K562 (cell line): ENCODE measurements around the gene INPP4B. TPM values are rescaled to one million over a fixed set of nuclear protein-coding genes. Genes with fewer than 3 reads are reported as not detected.

Experiments used
- ATAC-seq: fragments of 200-7000 bp; cut with Tn5 transposase; 3 replicates; pipeline ENCODE4 v1.9.1; 2020; ENCODE audit warnings: moderate library complexity
- BruUV-seq: library from RNA; stranded (reverse); fragments of 400-500 nt; replicated peaks from 2 replicates; lab custom pipeline; 2021; lab: Mats Ljungman, UMichigan
- CTCF ChIA-PET: fragments of 300-600 bp; formaldehyde crosslinking; extraction: SDS; loops from one replicate; lab custom pipeline; 2021; ENCODE audit warnings: low intra/inter-chr PET ratio; lab: Yijun Ruan, JAX
- POLR2A ChIA-PET: fragments of 300-600, 350-650 bp; sonication (Branson Sonifier 250); formaldehyde crosslinking; extraction: SDS; loops from one replicate; lab custom pipeline; 2021; ENCODE audit warnings: antibody characterized with exemption, inconsistent platforms; lab: Yijun Ruan, JAX
- DNase-seq, 4 experiments: peaks; one replicate each; pipeline versions ENCODE4 v3.0.0 to v3.0.0-alpha.2; 2011 to 2018; ENCODE audit warnings: low spot score in 3 of 4, mixed read lengths in 3 of 4; ENCODE audit errors: extremely low read depth in 1 of 4
- FAIRE-seq: peaks from 2 replicates; lab custom pipeline; 2011; peaks lifted over from hg19 to GRCh38; lab: Jason Lieb, UNC
- H2AFZ ChIP-seq: 2 replicates; pipeline ENCODE4 v1.6.0; 2011; ENCODE audit warnings: low read depth, low read length, control low read depth, inconsistent platforms
- H3K27ac ChIP-seq: fragments of 200-600 bp; 3 replicates; pipeline ENCODE4 v1.8.0; 2011; ENCODE audit warnings: low read depth, mild to moderate bottlenecking, control low read depth, inconsistent platforms, low read length, moderate library complexity, mixed read lengths; ENCODE audit errors: extremely low read depth
- H3K27me3 ChIP-seq, 2 experiments: fragments of 300-600 bp in 1 of 2; 2 replicates in 1 of 2; 3 replicates in 1 of 2; pipeline versions ENCODE4 v1.6.0 to v1.8.0; 2011; ENCODE audit warnings: inconsistent platforms in 2 of 2, low read length in 2 of 2, mild to moderate bottlenecking in 1 of 2, mixed read lengths in 1 of 2, moderate library complexity in 1 of 2; ENCODE audit not compliant: control insufficient read depth in 2 of 2, insufficient read depth in 2 of 2
- H3K36me3 ChIP-seq: fragments of 300-600 bp; 3 replicates; pipeline ENCODE4 v1.8.0; 2011; ENCODE audit warnings: mild to moderate bottlenecking, low read length, inconsistent platforms; ENCODE audit not compliant: control insufficient read depth, insufficient read depth
- H3K4me1 ChIP-seq, 2 experiments: fragments of 200-600 bp in 1 of 2; replicated peaks in 1 of 2; 2 replicates in 1 of 2; 3 replicates in 1 of 2; pipeline versions ENCODE4 v1.5.1 to v1.8.0; 2011; ENCODE audit warnings: inconsistent platforms in 2 of 2, low read length in 2 of 2, mild to moderate bottlenecking in 1 of 2, mixed read lengths in 1 of 2, moderate library complexity in 1 of 2; ENCODE audit not compliant: control insufficient read depth in 2 of 2, insufficient read depth in 2 of 2
- H3K4me2 ChIP-seq: 2 replicates; pipeline ENCODE4 v1.6.1; 2011; ENCODE audit warnings: low read length, control low read depth, inconsistent platforms, mixed read lengths; ENCODE audit not compliant: insufficient read depth
- H3K4me3 ChIP-seq: fragments of 200-600 bp; sonication (generic), shearing (Covaris generic); 2 replicates; pipeline ENCODE4 v1.5.1; 2016; ENCODE audit warnings: control low read depth, inconsistent platforms
- H3K79me2 ChIP-seq: fragments of 200-600 bp; 3 replicates; pipeline ENCODE4 v1.8.0; 2011; ENCODE audit warnings: low read length, inconsistent platforms; ENCODE audit not compliant: control insufficient read depth, insufficient read depth
- H3K9ac ChIP-seq, 2 experiments: 2 replicates each; pipeline versions ENCODE4 v1.6.0 to v1.6.1; 2011; ENCODE audit warnings: low read depth in 2 of 2, low read length in 2 of 2, control low read depth in 1 of 2, inconsistent platforms in 1 of 2, mild to moderate bottlenecking in 1 of 2, mixed read lengths in 1 of 2; ENCODE audit not compliant: insufficient read depth in 1 of 2
- H3K9me1 ChIP-seq: one replicate; pipeline ENCODE4 v1.6.0; 2011; ENCODE audit warnings: inconsistent platforms, mild to moderate bottlenecking, low read length, moderate library complexity; ENCODE audit not compliant: control insufficient read depth, insufficient read depth
- H3K9me3 ChIP-seq: replicated peaks from 2 replicates; pipeline ENCODE4 v1.5.1; 2011; ENCODE audit warnings: low read depth, low read length, inconsistent platforms; ENCODE audit not compliant: control insufficient read depth, insufficient read depth
- H4K20me1 ChIP-seq: replicated peaks from 2 replicates; pipeline ENCODE4 v1.6.1; 2011; ENCODE audit warnings: low read length, inconsistent platforms, mixed read lengths; ENCODE audit not compliant: control insufficient read depth, insufficient read depth
- CBX2 ChIP-seq: fragments of 200-600 bp; sonication (generic); IDR thresholded peaks from one replicate; pipeline ENCODE4 v1.6.1; 2012; ENCODE audit warnings: mild to moderate bottlenecking, low read length, inconsistent platforms; ENCODE audit not compliant: insufficient read depth, poor library complexity, severe bottlenecking
- DACH1 ChIP-seq: fragments of 450-650 bp; IDR thresholded peaks from 2 replicates; pipeline ENCODE4 v1.6.1; 2018; ENCODE audit not compliant: partially characterized antibody
- GABPB1 ChIP-seq: sonication (generic); formaldehyde crosslinking; IDR thresholded peaks from 2 replicates; pipeline ENCODE4 v1.8.0; 2022; ENCODE audit warnings: mild to moderate bottlenecking, missing genetic modification reagents
- HSF4 ChIP-seq: fragments of 250-450 bp; sonication (Bioruptor Pico); IDR thresholded peaks from 2 replicates; pipeline ENCODE4 v2.1.2; 2022; ENCODE audit warnings: mild to moderate bottlenecking, moderate library complexity, borderline replicate concordance
- KLF13 ChIP-seq: fragments of 450-650 bp; IDR thresholded peaks from 2 replicates; pipeline ENCODE4 v1.6.1; 2016; ENCODE audit warnings: missing genetic modification characterization, low read depth, mild to moderate bottlenecking, missing compliant biosample characterization, moderate library complexity, borderline replicate concordance
- MAFF ChIP-seq: IDR thresholded peaks from 2 replicates; pipeline ENCODE4 v1.6.1; 2012; ENCODE audit warnings: low read length, improper control_type of control experiment
- MAFG ChIP-seq: fragments of 450-650 bp; conservative IDR thresholded peaks from 2 replicates; pipeline ENCODE4 v1.6.1; 2016; ENCODE audit warnings: missing genetic modification characterization, missing compliant biosample characterization
- ZFX ChIP-seq: sonication (generic); formaldehyde crosslinking; IDR thresholded peaks from 2 replicates; pipeline ENCODE4 v1.8.0; 2022; ENCODE audit warnings: mild to moderate bottlenecking, missing genetic modification reagents, moderate library complexity
- ZNF263 ChIP-seq: sonication (generic); formaldehyde crosslinking; IDR thresholded peaks from 2 replicates; pipeline ENCODE4 v1.8.0; 2022; ENCODE audit warnings: mild to moderate bottlenecking, missing genetic modification reagents, borderline replicate concordance
- ZNF316 ChIP-seq: fragments of 450-650 bp; IDR thresholded peaks from 2 replicates; pipeline ENCODE4 v1.6.1; 2016
- ZNF384 ChIP-seq: IDR thresholded peaks from 2 replicates; pipeline ENCODE4 v1.6.1; 2012; ENCODE audit warnings: low read depth, low read length, improper control_type of control experiment
- ZNF445 ChIP-seq: fragments of 250-450 bp; sonication (Bioruptor Pico); IDR thresholded peaks from 2 replicates; pipeline ENCODE4 v1.4.0; 2020; ENCODE audit warnings: low read depth, mild to moderate bottlenecking, moderate library complexity
- WGBS: fragments of 100-300 bp; shearing (Covaris generic); methylation state at CpG from one replicate; pipeline ENCODE4 v1.1.6; 2016; ENCODE audit warnings: low coverage, mixed read lengths; ENCODE audit not compliant: insufficient coverage; ENCODE audit errors: missing lambda C conversion rate; 5-methylcytosine and 5-hydroxymethylcytosine counted together
- in situ Hi-C: fragments of 300-500 bp; cut with MboI; formaldehyde crosslinking; loops from 4 replicates; pipeline ENCODE4 v1.15.0; 2018; ENCODE audit warnings: inconsistent platforms, mixed read lengths
- intact Hi-C: fragments of 100-400 bp; cut with micrococcal nuclease; formaldehyde crosslinking; loops from 2 replicates; pipeline ENCODE4 v1.14.2; 2022
- polyA plus RNA-seq, 8 experiments: library from polyadenylated mRNA; depleted of rRNA in 4 of 8; stranded (reverse) in 5 of 8; unstranded in 3 of 8; fragments of >200 nt; fragmentation: Nextera tagmentation in 2 of 8; fragmentation: Illumina TruSeq in 1 of 8; extraction: Ambion mirVana in 2 of 8; extraction: Trizol in 1 of 8; gene quantifications; 2 replicates each; pipeline versions ENCODE4 v1.2.1 to v1.2.3, GENCODE V29; 2011 to 2014; ENCODE audit warnings: inconsistent platforms in 1 of 8, missing spikeins in 1 of 8
- total RNA-seq, 7 experiments: library from RNA; depleted of rRNA in 6 of 7; stranded (reverse); fragments of >200 nt in 6 of 7; fragmentation: Illumina TruSeq in 2 of 7; extraction: Trizol in 2 of 7; gene quantifications; 2 replicates each; pipeline versions ENCODE4 v1.2.1 to v1.2.3, GENCODE V29; 2011 to 2021; ENCODE audit warnings: low replicate concordance in 1 of 7
- TF ChIP-seq, protein P1 (sequence below): sonication (generic); formaldehyde crosslinking; IDR thresholded peaks from 2 replicates; pipeline ENCODE4 v1.8.0; 2022; ENCODE audit warnings: mild to moderate bottlenecking, missing genetic modification reagents

The INPP4B gene
- total and polyA plus RNA-seq, 9 of the 15 experiments (the other 6 are each of a cell fraction or from before 2014, with no cell fraction given), result 0.04 to 0.11 TPM; not detected in 7

DNA sequence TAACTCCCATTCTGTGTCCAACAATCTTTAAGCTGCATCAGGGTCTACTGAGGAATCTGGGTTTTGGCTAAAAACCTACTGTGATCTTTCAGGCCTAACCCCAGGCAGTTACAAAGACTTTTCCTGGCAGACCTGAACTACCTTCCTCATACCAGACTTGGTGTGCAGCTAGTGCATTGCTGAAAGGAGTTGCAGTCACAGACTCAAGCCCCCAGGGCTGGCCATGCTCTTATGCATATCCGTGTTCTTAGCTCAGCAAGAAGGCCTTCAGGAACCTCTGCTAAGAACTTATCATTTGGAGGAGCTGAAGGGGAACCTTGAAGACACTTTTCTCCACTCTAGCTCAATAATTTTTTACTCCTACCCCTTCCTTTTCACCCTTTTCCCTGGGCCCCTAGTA is 147.5 kb downstream of the INPP4B start:
- no TSS peak for BruUV-seq
- ChIA-PET CTCF (no interaction called here), POLR2A (no interaction called here)
- H3K4me3 ChIP-seq, result no peak overlapping the region
- no peaks in the 10 kb centered on the region for H3K79me2 ChIP-seq
- H3K4me1 ChIP-seq, result no peaks in the 10 kb centered on the region
- 0% methylated on average over 1 of the region's 1 CpG for WGBS
- no peak overlapping the region for H3K4me2 ChIP-seq
- H2AFZ ChIP-seq, result no peak overlapping the region
- H3K9me1 ChIP-seq, result no peaks in the 10 kb centered on the region
- in situ Hi-C loops, result no loop called here
- ATAC-seq (no peak), DNase-seq (no peak), FAIRE-seq (no peak)
- intact Hi-C loops, result no loop called here
- H3K36me3 ChIP-seq, result no peaks in the 10 kb centered on the region
- no peak overlapping the region for H3K9ac ChIP-seq
- H3K27ac ChIP-seq, result no peak overlapping the region
- H3K9me3 ChIP-seq, result no peaks in the 10 kb centered on the region
- no peaks in the 10 kb centered on the region for H4K20me1 ChIP-seq
- no peaks in the 10 kb centered on the region for H3K27me3 ChIP-seq
- no peak for TF ChIP-seq ZNF316
- no peak for TF ChIP-seq DACH1
- TF ChIP-seq GABPB1 (CRISPR knock-in tag), result no peak
- TF ChIP-seq HSF4 (CRISPR knock-in tag), result no peak
- no peak for TF ChIP-seq ZFX (CRISPR knock-in tag)
- no peak for TF ChIP-seq ZNF263 (CRISPR knock-in tag)
- no peak for TF ChIP-seq CBX2
- TF ChIP-seq KLF13 (tag), result no peak
- TF ChIP-seq ZNF384, result no peak
- TF ChIP-seq ZNF445 (CRISPR knock-in tag), result no peak
- TF ChIP-seq, protein P1, sequence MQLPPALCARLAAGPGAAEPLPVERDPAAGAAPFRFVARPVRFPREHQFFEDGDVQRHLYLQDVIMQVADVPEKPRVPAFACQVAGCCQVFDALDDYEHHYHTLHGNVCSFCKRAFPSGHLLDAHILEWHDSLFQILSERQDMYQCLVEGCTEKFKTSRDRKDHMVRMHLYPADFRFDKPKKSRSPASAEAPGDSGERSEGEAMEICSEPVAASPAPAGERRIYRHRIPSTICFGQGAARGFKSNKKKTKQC, result no peak
- TF ChIP-seq MAFG (tag), result no peak
- TF ChIP-seq MAFF, result no peak
